SU-DHL-6 (cell line): ENCODE results near the gene JAK3.

Source experiments
- CTCF ChIP-seq: fragments of 200-600 bp; sonication (generic); IDR thresholded peaks from one replicate; pipeline ENCODE4 v1.5.1; 2017; ENCODE audit warnings: antibody characterized with exemption, mild to moderate bottlenecking, low read length, moderate library complexity; ENCODE audit not compliant: insufficient read depth, poor library complexity, severe bottlenecking
- EZH2phosphoT487 ChIP-seq: fragments of 200-600 bp; sonication (generic), shearing (Covaris generic); conservative IDR thresholded peaks from 2 replicates; pipeline ENCODE4 v1.6.1; 2018; ENCODE audit warnings: mild to moderate bottlenecking, antibody characterized with exemption, low read length, moderate library complexity, mixed read lengths

- TF ChIP-seq CTCF (no peak), EZH2phosphoT487 (no peak)
Measured at GRCh38 chr19:17877696-17878095, 29.9 kb upstream of the JAK3 start.
